Measurements from ENCODE around the gene CDH13. TPM values are rescaled to one million over a fixed set of nuclear protein-coding genes. Genes with fewer than 3 reads are reported as not detected.

The CDH13 gene
- total RNA-seq, 2 donors from 2014 or later, result 228 to 280 TPM

- Histone ChIP-seq H3K36me3 (no peaks in the 10 kb centered on the region), H3K27me3 (replicated peaks; ENCODE audit: insufficient read depth) (no peaks in the 10 kb centered on the region), H3K4me1 (ENCODE audit: control insufficient read depth in 1 of 2, low read depth in 2 of 2) (peaks cover 6 to 59% of the 10 kb centered on the region in 2 donors), H3K4me3 (no peak overlapping the region), H3K27ac (peak overlapping the region in 1 of 2 donors; percentile 30), H3K9me3 (no peaks in the 10 kb centered on the region)
- no peak for TF ChIP-seq CTCF (IDR thresholded peaks at IDR 0.05)
- peak; percentile 15 for ATAC-seq (ENCODE audit: insufficient number of reproducible peaks, low FRiP score, low read depth)
- DNase-seq (ENCODE audit: low spot score), result no peak
Measured at GRCh38 chr16:83813823-83814658, 1187.3 kb downstream of the CDH13 start.

- Histone ChIP-seq H3K4me1 (ENCODE audit: control insufficient read depth in 1 of 2, low read depth in 2 of 2) (peaks cover 3 to 54% of the 10 kb centered on the region in 2 donors), H3K36me3 (no peaks in the 10 kb centered on the region), H3K27me3 (replicated peaks; ENCODE audit: insufficient read depth) (no peaks in the 10 kb centered on the region), H3K4me3 (no peak overlapping the region), H3K27ac (no peak overlapping the region), H3K9me3 (no peaks in the 10 kb centered on the region)
- TF ChIP-seq CTCF (IDR thresholded peaks at IDR 0.05), result no peak
- DNase-seq (ENCODE audit: low spot score), result no peak
- no peak for ATAC-seq (ENCODE audit: insufficient number of reproducible peaks, low FRiP score, low read depth)
Measured at GRCh38 chr16:83814659-83814985, 1187.9 kb downstream of the CDH13 start.

- no peak overlapping the region for H3K4me3 ChIP-seq
- no peaks in the 10 kb centered on the region for H3K27me3 ChIP-seq (replicated peaks; ENCODE audit: insufficient read depth)
- H3K27ac ChIP-seq, result no peak overlapping the region
- ATAC-seq (ENCODE audit: insufficient number of reproducible peaks, low FRiP score, low read depth) (no peak), DNase-seq (ENCODE audit: low spot score) (no peak)
- TF ChIP-seq CTCF (IDR thresholded peaks at IDR 0.05), result no peak
- H3K4me1 ChIP-seq (ENCODE audit: control insufficient read depth in 1 of 2, low read depth in 2 of 2), result peaks cover 0 to 30% of the 10 kb centered on the region in 2 donors
- no peaks in the 10 kb centered on the region for H3K9me3 ChIP-seq
- no peaks in the 10 kb centered on the region for H3K36me3 ChIP-seq
Measured at GRCh38 chr16:83817022-83817421, 1190.3 kb downstream of the CDH13 start.

- Histone ChIP-seq H3K27me3 (replicated peaks; ENCODE audit: insufficient read depth) (no peaks in the 10 kb centered on the region), H3K4me3 (no peak overlapping the region), H3K9me3 (no peaks in the 10 kb centered on the region), H3K4me1 (ENCODE audit: control insufficient read depth in 1 of 2, low read depth in 2 of 2) (peaks cover 0 to 17% of the 10 kb centered on the region in 2 donors), H3K27ac (no peak overlapping the region), H3K36me3 (no peaks in the 10 kb centered on the region)
- no peak for ATAC-seq (ENCODE audit: insufficient number of reproducible peaks, low FRiP score, low read depth)
- DNase-seq (ENCODE audit: low spot score), result no peak
- TF ChIP-seq CTCF (IDR thresholded peaks at IDR 0.05), result no peak
Measured at GRCh38 chr16:83818276-83818675, 1191.5 kb downstream of the CDH13 start.

GRCh38 chr16:83819361-83819760, 1192.6 kb downstream of the CDH13 start:
- no peaks in the 10 kb centered on the region for H3K36me3 ChIP-seq
- no peak for DNase-seq (ENCODE audit: low spot score)
- no peak for TF ChIP-seq CTCF (IDR thresholded peaks at IDR 0.05)
- H3K4me1 ChIP-seq (ENCODE audit: control insufficient read depth in 1 of 2, low read depth in 2 of 2), result peaks cover 0 to 7% of the 10 kb centered on the region in 2 donors
- no peak overlapping the region for H3K4me3 ChIP-seq
- H3K27me3 ChIP-seq (replicated peaks; ENCODE audit: insufficient read depth), result no peaks in the 10 kb centered on the region
- no peak overlapping the region for H3K27ac ChIP-seq
- no peaks in the 10 kb centered on the region for H3K9me3 ChIP-seq
- ATAC-seq (ENCODE audit: insufficient number of reproducible peaks, low FRiP score, low read depth), result no peak
